ENCODE data around the gene RPL36AL. TPM values are rescaled to one million over a fixed set of nuclear protein-coding genes. Genes with fewer than 3 reads are reported as not detected.
A peak's percentile ranks its signal among the peaks of the same experiment; 100 is the strongest.

Gene RPL36AL
- total and polyA plus RNA-seq, 10 of the 15 experiments (the other 5 are each of a cell fraction or from before 2014, with no cell fraction given), result 222 to 1,379 (median 545) TPM

DNA sequence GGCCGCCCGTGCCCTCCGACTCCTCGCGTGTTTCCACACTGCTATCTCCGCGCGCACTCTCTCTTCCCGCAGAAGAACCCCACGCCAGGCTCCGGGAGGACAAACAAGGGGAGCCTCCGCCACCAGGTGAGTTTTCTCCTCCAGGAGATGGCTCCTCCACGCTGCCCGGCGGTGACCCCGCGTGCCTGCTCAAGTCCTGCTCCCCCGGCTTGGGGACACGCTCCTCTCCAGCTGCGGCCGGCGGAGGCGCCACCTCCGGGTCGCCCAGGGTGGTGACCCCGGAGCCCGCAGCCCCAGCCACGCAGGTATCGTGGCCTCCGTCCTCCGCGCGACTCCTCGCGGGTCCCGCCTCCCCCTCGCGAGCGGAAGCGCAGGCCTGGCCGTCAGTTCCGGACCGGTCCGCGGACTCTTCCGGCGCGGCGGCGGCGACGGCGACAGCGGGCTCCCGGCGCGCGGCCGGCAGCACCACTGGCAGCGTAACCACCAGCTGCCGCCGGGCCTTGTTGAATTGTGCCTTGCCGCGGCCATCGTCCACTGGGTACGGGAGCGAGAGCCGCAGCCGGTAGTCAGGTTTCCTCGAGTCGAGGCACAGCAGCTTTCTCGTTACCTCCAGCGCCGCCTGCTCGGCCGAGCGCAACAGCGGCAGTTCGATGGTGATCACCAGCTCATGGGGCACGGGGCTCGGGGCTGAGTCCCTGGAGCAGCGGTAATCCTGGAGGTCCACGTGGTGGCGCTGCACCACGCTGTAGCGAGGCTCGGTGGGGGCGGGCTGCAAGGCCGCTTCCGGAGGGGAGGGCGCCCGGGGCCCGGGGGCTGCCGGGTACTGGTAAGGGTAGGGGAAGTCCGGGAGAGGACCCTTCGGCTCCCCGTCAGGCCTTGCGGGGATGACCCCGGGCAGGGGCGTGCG lies 13.5 kb upstream of the RPL36AL start (continued):
- peak; percentile 7; the same call in 1 of the 2 replicates for TF ChIP-seq CREM (IDR thresholded peaks at IDR 0.05; ENCODE audit: low read depth)
- TF ChIP-seq PRDM15 (CRISPR knock-in tag; IDR thresholded peaks at IDR 0.05), result no peak
- TF ChIP-seq, protein P1, sequence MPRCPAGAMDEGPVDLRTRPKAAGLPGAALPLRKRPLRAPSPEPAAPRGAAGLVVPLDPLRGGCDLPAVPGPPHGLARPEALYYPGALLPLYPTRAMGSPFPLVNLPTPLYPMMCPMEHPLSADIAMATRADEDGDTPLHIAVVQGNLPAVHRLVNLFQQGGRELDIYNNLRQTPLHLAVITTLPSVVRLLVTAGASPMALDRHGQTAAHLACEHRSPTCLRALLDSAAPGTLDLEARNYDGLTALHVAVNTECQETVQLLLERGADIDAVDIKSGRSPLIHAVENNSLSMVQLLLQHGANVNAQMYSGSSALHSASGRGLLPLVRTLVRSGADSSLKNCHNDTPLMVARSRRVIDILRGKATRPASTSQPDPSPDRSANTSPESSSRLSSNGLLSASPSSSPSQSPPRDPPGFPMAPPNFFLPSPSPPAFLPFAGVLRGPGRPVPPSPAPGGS (IDR thresholded peaks at IDR 0.05; ENCODE audit: borderline replicate concordance, insufficient read depth, low read depth, low read length, poor library complexity, severe bottlenecking), result peak; percentile 58
- TF ChIP-seq NR2C2 (IDR thresholded peaks at IDR 0.05; ENCODE audit: borderline replicate concordance, control insufficient read depth, insufficient read length, low read depth), result no peak
- TF ChIP-seq SREBF2 (IDR thresholded peaks at IDR 0.05; ENCODE audit: low read length), result no peak
- peak; percentile 15; the same call in 2 of the 3 replicates for TF ChIP-seq POU2F2 (IDR thresholded peaks at IDR 0.05; ENCODE audit: borderline replicate concordance, low read depth, low read length)
- TF ChIP-seq BHLHE40 (IDR thresholded peaks at IDR 0.05; ENCODE audit: borderline replicate concordance in 1 of 2, low read depth in 2 of 2, low read length in 1 of 2), result peak; percentile 55 to 60; a peak in 2 of 4 replicates
- peak; percentile 87 for TF ChIP-seq LARP7 (IDR thresholded peaks at IDR 0.05)
- TF ChIP-seq, protein P2, sequence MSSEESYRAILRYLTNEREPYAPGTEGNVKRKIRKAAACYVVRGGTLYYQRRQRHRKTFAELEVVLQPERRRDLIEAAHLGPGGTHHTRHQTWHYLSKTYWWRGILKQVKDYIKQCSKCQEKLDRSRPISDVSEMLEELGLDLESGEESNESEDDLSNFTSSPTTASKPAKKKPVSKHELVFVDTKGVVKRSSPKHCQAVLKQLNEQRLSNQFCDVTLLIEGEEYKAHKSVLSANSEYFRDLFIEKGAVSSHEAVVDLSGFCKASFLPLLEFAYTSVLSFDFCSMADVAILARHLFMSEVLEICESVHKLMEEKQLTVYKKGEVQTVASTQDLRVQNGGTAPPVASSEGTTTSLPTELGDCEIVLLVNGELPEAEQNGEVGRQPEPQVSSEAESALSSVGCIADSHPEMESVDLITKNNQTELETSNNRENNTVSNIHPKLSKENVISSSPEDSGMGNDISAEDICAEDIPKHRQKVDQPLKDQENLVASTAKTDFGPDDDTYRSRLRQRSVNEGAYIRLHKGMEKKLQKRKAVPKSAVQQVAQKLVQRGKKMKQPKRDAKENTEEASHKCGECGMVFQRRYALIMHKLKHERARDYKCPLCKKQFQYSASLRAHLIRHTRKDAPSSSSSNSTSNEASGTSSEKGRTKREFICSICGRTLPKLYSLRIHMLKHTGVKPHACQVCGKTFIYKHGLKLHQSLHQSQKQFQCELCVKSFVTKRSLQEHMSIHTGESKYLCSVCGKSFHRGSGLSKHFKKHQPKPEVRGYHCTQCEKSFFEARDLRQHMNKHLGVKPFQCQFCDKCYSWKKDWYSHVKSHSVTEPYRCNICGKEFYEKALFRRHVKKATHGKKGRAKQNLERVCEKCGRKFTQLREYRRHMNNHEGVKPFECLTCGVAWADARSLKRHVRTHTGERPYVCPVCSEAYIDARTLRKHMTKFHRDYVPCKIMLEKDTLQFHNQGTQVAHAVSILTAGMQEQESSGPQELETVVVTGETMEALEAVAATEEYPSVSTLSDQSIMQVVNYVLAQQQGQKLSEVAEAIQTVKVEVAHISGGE (CRISPR knock-in tag; IDR thresholded peaks at IDR 0.05), result 0 out of 2 replicates have a peak, but pooled peaks have one; percentile 36
- peak; percentile 11 to 98 for TF ChIP-seq EGR1 (IDR thresholded peaks at IDR 0.05; ENCODE audit: borderline replicate concordance in 1 of 2, low read depth in 2 of 2, low read length in 2 of 2)
- TF ChIP-seq SP1 (IDR thresholded peaks at IDR 0.05; ENCODE audit: low read depth, low read length), result peak; percentile 39
- TF ChIP-seq PML (IDR thresholded peaks at IDR 0.05; ENCODE audit: low read length), result peak; percentile 95; the same call in 1 of the 2 replicates
- no peak for TF ChIP-seq NFYB (IDR thresholded peaks at IDR 0.05; ENCODE audit: insufficient read depth, low read depth, low read length)
- TF ChIP-seq TBL1XR1 (IDR thresholded peaks at IDR 0.05; ENCODE audit: low read depth, low read length), result 0 out of 2 replicates have a peak, but pooled peaks have one; percentile 19
- no peak for TF ChIP-seq MTA3 (IDR thresholded peaks at IDR 0.05; ENCODE audit: borderline replicate concordance, low read length)
- peak; percentile 48 to 78; a peak in 2 of 4 replicates for TF ChIP-seq SRF (IDR thresholded peaks at IDR 0.05; ENCODE audit: low read depth in 2 of 2, low read length in 2 of 2)
- TF ChIP-seq, protein P3, sequence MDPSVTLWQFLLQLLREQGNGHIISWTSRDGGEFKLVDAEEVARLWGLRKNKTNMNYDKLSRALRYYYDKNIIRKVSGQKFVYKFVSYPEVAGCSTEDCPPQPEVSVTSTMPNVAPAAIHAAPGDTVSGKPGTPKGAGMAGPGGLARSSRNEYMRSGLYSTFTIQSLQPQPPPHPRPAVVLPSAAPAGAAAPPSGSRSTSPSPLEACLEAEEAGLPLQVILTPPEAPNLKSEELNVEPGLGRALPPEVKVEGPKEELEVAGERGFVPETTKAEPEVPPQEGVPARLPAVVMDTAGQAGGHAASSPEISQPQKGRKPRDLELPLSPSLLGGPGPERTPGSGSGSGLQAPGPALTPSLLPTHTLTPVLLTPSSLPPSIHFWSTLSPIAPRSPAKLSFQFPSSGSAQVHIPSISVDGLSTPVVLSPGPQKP (IDR thresholded peaks at IDR 0.05; ENCODE audit: low read depth, low read length), result peak; percentile 85
- TF ChIP-seq ESRRA (IDR thresholded peaks at IDR 0.05; ENCODE audit: low read length), result no peak
- peak; percentile 82 for TF ChIP-seq YY1 (IDR thresholded peaks at IDR 0.05; ENCODE audit: low read depth, low read length)
